ENCODE data around the gene KCNMA1.

- no peak for TF ChIP-seq RAD21 (IDR thresholded peaks at IDR 0.05; ENCODE audit: low read length)
- no peak for TF ChIP-seq CTCF (IDR thresholded peaks at IDR 0.05)
- TF ChIP-seq POLR2AphosphoS5 (IDR thresholded peaks at IDR 0.05; ENCODE audit: low read depth, low read length), result no peak
- TF ChIP-seq TEAD4 (IDR thresholded peaks at IDR 0.05; ENCODE audit: borderline replicate concordance, insufficient read depth), result no peak
- no peak for TF ChIP-seq GABPA (IDR thresholded peaks at IDR 0.05; ENCODE audit: low read depth)
- TF ChIP-seq YY1 (IDR thresholded peaks at IDR 0.05; ENCODE audit: low read depth), result no peak
These were observed 1.2 kb downstream of the KCNMA1 start for GRCh38 chr10:77636282-77636966.

Data from SK-N-SH (cell line).